ENCODE results near the gene IPO11. TPM values are rescaled to one million over a fixed set of nuclear protein-coding genes. Genes with fewer than 3 reads are reported as not detected.
"Not testable (repeated sequence)": the region's sequence is repeated elsewhere in the genome, so short reads cannot be mapped to it uniquely, and the experiment has no call there.

IPO11 gene
- total RNA-seq, 1 donor from 2014 or later, result 22.4 TPM

GRCh38 chr5:62555930-62556329 lies 143.4 kb downstream of the IPO11 start:
- H3K4me3 ChIP-seq (ENCODE audit: low read depth, low read length), result no peak overlapping the region
- FAIRE-seq (no peak), DNase-seq (ENCODE audit: low read depth) (no peak)

GRCh38 chr5:62558941-62559340 lies 146.4 kb downstream of the IPO11 start:
- no peak for DNase-seq (ENCODE audit: low read depth)
- H3K36me3 ChIP-seq (ENCODE audit: control insufficient read depth, insufficient read depth, low read length), result no peaks in the 10 kb centered on the region
- no peaks in the 10 kb centered on the region for H3K27me3 ChIP-seq (ENCODE audit: control insufficient read depth, insufficient read depth, low read length)
- TF ChIP-seq CTCF (IDR thresholded peaks at IDR 0.05; ENCODE audit: insufficient read depth, low read length, severe bottlenecking), result no peak
- no peak overlapping the region for H3K4me3 ChIP-seq (ENCODE audit: low read depth, low read length)
- no peak for FAIRE-seq

More at GRCh38 chr5:62555930-62556329, 143.4 kb downstream of the IPO11 start:
- no peaks in the 10 kb centered on the region for H3K27me3 ChIP-seq (ENCODE audit: control insufficient read depth, insufficient read depth, low read length)
- no peak for TF ChIP-seq CTCF (IDR thresholded peaks at IDR 0.05; ENCODE audit: insufficient read depth, low read length, severe bottlenecking)
- no peaks in the 10 kb centered on the region for H3K36me3 ChIP-seq (ENCODE audit: control insufficient read depth, insufficient read depth, low read length)

GRCh38 chr5:62560786-62561185 lies 148.2 kb downstream of the IPO11 start:
- DNase-seq (ENCODE audit: low read depth), result no peak
- H3K27me3 ChIP-seq (ENCODE audit: control insufficient read depth, insufficient read depth, low read length), result no peaks in the 10 kb centered on the region
- H3K36me3 ChIP-seq (ENCODE audit: control insufficient read depth, insufficient read depth, low read length), result no peaks in the 10 kb centered on the region
- no peak overlapping the region for H3K4me3 ChIP-seq (ENCODE audit: low read depth, low read length)
- FAIRE-seq, result no peak
- TF ChIP-seq CTCF (IDR thresholded peaks at IDR 0.05; ENCODE audit: insufficient read depth, low read length, severe bottlenecking), result no peak

- no peak for FAIRE-seq
- Histone ChIP-seq H3K27me3 (ENCODE audit: control insufficient read depth, insufficient read depth, low read length) (no peaks in the 10 kb centered on the region), H3K36me3 (ENCODE audit: control insufficient read depth, insufficient read depth, low read length) (no peaks in the 10 kb centered on the region), H3K4me3 (ENCODE audit: low read depth, low read length) (no peak overlapping the region)
- no peak for TF ChIP-seq CTCF (IDR thresholded peaks at IDR 0.05; ENCODE audit: insufficient read depth, low read length, severe bottlenecking)
- DNase-seq (ENCODE audit: low read depth), result no peak
These were observed 149.3 kb downstream of the IPO11 start for GRCh38 chr5:62561896-62562295.

GRCh38 chr5:62562867-62563266 lies 150.3 kb downstream of the IPO11 start:
- Histone ChIP-seq H3K36me3 (ENCODE audit: control insufficient read depth, insufficient read depth, low read length) (no peaks in the 10 kb centered on the region), H3K4me3 (ENCODE audit: low read depth, low read length) (no peak overlapping the region), H3K27me3 (ENCODE audit: control insufficient read depth, insufficient read depth, low read length) (no peaks in the 10 kb centered on the region)
- TF ChIP-seq CTCF (IDR thresholded peaks at IDR 0.05; ENCODE audit: insufficient read depth, low read length, severe bottlenecking), result no peak
- DNase-seq (ENCODE audit: low read depth) (no peak), FAIRE-seq (no peak)

- DNase-seq (ENCODE audit: low read depth) (no peak), FAIRE-seq (no peak)
- Histone ChIP-seq H3K4me3 (ENCODE audit: low read depth, low read length) (no peak overlapping the region), H3K27me3 (ENCODE audit: control insufficient read depth, insufficient read depth, low read length) (no peaks in the 10 kb centered on the region), H3K36me3 (ENCODE audit: control insufficient read depth, insufficient read depth, low read length) (no peaks in the 10 kb centered on the region)
- no peak for TF ChIP-seq CTCF (IDR thresholded peaks at IDR 0.05; ENCODE audit: insufficient read depth, low read length, severe bottlenecking)
These were observed 151.5 kb downstream of the IPO11 start for GRCh38 chr5:62564101-62564500.

- H3K36me3 ChIP-seq (ENCODE audit: control insufficient read depth, insufficient read depth, low read length); H3K27me3 ChIP-seq (ENCODE audit: control insufficient read depth, insufficient read depth, low read length); DNase-seq (ENCODE audit: low read depth); FAIRE-seq; H3K4me3 ChIP-seq (ENCODE audit: low read depth, low read length): not testable (repeated sequence)
These were observed 153.2 kb downstream of the IPO11 start for GRCh38 chr5:62565740-62566139.

Measured in bronchial epithelial cell (primary cell).